A549 (cell line): Measurements from ENCODE around the gene NECTIN4. TPM values are rescaled to one million over a fixed set of nuclear protein-coding genes. Genes with fewer than 3 reads are reported as not detected.

Experiments used
- ATAC-seq, 2 experiments: fragments of 200-7000 bp in 1 of 2; fragments of >200 bp in 1 of 2; cut with Nextera tagmentation in 1 of 2; cut with Tn5 transposase in 1 of 2; 3 replicates each; pipeline versions ENCODE4 v1.8.0 to v1.9.1; 2018 to 2020; ENCODE audit warnings: mild to moderate bottlenecking in 1 of 2, moderate library complexity in 1 of 2
- CTCF ChIA-PET: fragments of 300-600 bp; sonication (Branson Sonifier 250); formaldehyde crosslinking; extraction: SDS; loops from one replicate; lab custom pipeline; 2021; ENCODE audit warnings: antibody characterized with exemption, inconsistent platforms; lab: Yijun Ruan, JAX
- POLR2A ChIA-PET: fragments of 350-600 bp; formaldehyde crosslinking; extraction: SDS; loops from one replicate; lab custom pipeline; 2021; ENCODE audit warnings: antibody characterized with exemption, inconsistent platforms; lab: Yijun Ruan, JAX
- DNase-seq, 2 experiments: peaks; one replicate each; pipeline versions ENCODE4 v3.0.0 to v3.0.0-alpha.2; 2011 to 2016; ENCODE audit warnings: low read depth in 1 of 2, low spot score in 1 of 2
- FAIRE-seq: peaks from 2 replicates; lab custom pipeline; 2011; peaks lifted over from hg19 to GRCh38; lab: Jason Lieb, UNC
- H3K27ac ChIP-seq, 2 experiments: fragments of >200 bp; sonication (Bioruptor Twin); formaldehyde crosslinking; 3 replicates each; pipeline ENCODE4 v1.5.1; 2016 to 2017
- H3K4me1 ChIP-seq: fragments of >200 bp; sonication (Bioruptor Twin); formaldehyde crosslinking; 3 replicates; pipeline ENCODE4 v1.6.1; 2016
- H3K4me2 ChIP-seq: fragments of >200 bp; sonication (Bioruptor Twin); formaldehyde crosslinking; 3 replicates; pipeline ENCODE4 v1.6.1; 2016
- H3K4me3 ChIP-seq: fragments of >200 bp; sonication (Bioruptor Twin); formaldehyde crosslinking; 3 replicates; pipeline ENCODE4 v1.5.1; 2016
- H3K9me3 ChIP-seq: fragments of >200 bp; sonication (Bioruptor Twin); formaldehyde crosslinking; 3 replicates; pipeline ENCODE4 v1.6.1; 2016
- ATOH8 ChIP-seq: fragments of 250-450 bp; sonication (Bioruptor Pico); IDR thresholded peaks from 2 replicates; pipeline ENCODE4 v1.5.0; 2020; ENCODE audit warnings: low read depth, mild to moderate bottlenecking, moderate library complexity
- CBX8 ChIP-seq: fragments of 200-600 bp; sonication (generic); IDR thresholded peaks from 2 replicates; pipeline ENCODE4 v1.6.1; 2016
- CHD4 ChIP-seq: fragments of 200-600 bp; sonication (generic); IDR thresholded peaks from 2 replicates; pipeline ENCODE4 v1.6.1; 2016; ENCODE audit warnings: antibody characterized with exemption, mild to moderate bottlenecking, borderline replicate concordance
- ELK1 ChIP-seq: fragments of 150-350 bp; IDR thresholded peaks from 2 replicates; pipeline ENCODE4 v1.6.1; 2014; ENCODE audit warnings: low read depth, mild to moderate bottlenecking, low read length
- ESRRA ChIP-seq: fragments of 150-350 bp; IDR thresholded peaks from 2 replicates; pipeline ENCODE4 v1.6.1; 2014; ENCODE audit warnings: mild to moderate bottlenecking, low read length, borderline replicate concordance
- FOSL2 ChIP-seq, 2 experiments: fragments of 450-650 bp in 1 of 2; fragments of >200 bp in 1 of 2; sonication (Bioruptor Twin) in 1 of 2; formaldehyde crosslinking; IDR thresholded peaks; 2 replicates each; pipeline versions ENCODE4 v1.5.0 to v1.6.1; 2016 to 2020; ENCODE audit warnings: mild to moderate bottlenecking in 1 of 2, moderate library complexity in 1 of 2
- FOXS1 ChIP-seq: fragments of 250-450 bp; sonication (Bioruptor Pico); IDR thresholded peaks from 2 replicates; pipeline ENCODE4 v1.5.0; 2020; ENCODE audit warnings: mild to moderate bottlenecking, moderate library complexity
- HES2 ChIP-seq: fragments of >200 bp; sonication (Bioruptor Twin); formaldehyde crosslinking; IDR thresholded peaks from 2 replicates; pipeline ENCODE4 v1.6.1; 2016
- HOXA7 ChIP-seq: fragments of 250-450 bp; sonication (Bioruptor Pico); IDR thresholded peaks from 2 replicates; pipeline ENCODE4 v1.5.0; 2020; ENCODE audit warnings: mild to moderate bottlenecking, moderate library complexity
- HOXB13 ChIP-seq: fragments of 250-450 bp; sonication (Bioruptor Pico); IDR thresholded peaks from 2 replicates; pipeline ENCODE4 v1.5.0; 2020; ENCODE audit warnings: low read depth, mild to moderate bottlenecking, moderate library complexity
- HOXB5 ChIP-seq: fragments of 250-450 bp; sonication (Bioruptor Pico); IDR thresholded peaks from 2 replicates; pipeline ENCODE4 v1.5.0; 2020; ENCODE audit warnings: mild to moderate bottlenecking, moderate library complexity
- NR3C1 ChIP-seq: fragments of >200 bp; sonication (Bioruptor Twin); formaldehyde crosslinking; IDR thresholded peaks from 3 replicates; pipeline ENCODE4 v1.6.1; 2017
- PHF8 ChIP-seq: fragments of 200-600 bp; sonication (generic); IDR thresholded peaks from 2 replicates; pipeline ENCODE4 v1.6.1; 2016; ENCODE audit warnings: low read depth, mild to moderate bottlenecking, antibody characterized with exemption, moderate library complexity, borderline replicate concordance
- POLR2A ChIP-seq: IDR thresholded peaks from 2 replicates; pipeline ENCODE4 v1.6.1; 2012; ENCODE audit warnings: mild to moderate bottlenecking, low read length
- RARB ChIP-seq: fragments of 250-450 bp; sonication (Bioruptor Pico); IDR thresholded peaks from 2 replicates; pipeline ENCODE4 v1.8.0; 2021; ENCODE audit warnings: mild to moderate bottlenecking, moderate library complexity
- REST ChIP-seq: fragments of 200-600 bp; sonication (generic); IDR thresholded peaks from 2 replicates; pipeline ENCODE4 v1.6.1; 2016; ENCODE audit warnings: antibody characterized with exemption, mild to moderate bottlenecking, moderate library complexity
- SREBF2 ChIP-seq: fragments of 450-650 bp; IDR thresholded peaks from 2 replicates; pipeline ENCODE4 v1.6.1; 2014; ENCODE audit warnings: mild to moderate bottlenecking, moderate library complexity
- TFCP2L1 ChIP-seq: fragments of 250-450 bp; sonication (Bioruptor Pico); IDR thresholded peaks from 2 replicates; pipeline ENCODE4 v1.5.0; 2021; ENCODE audit warnings: mild to moderate bottlenecking
- USF2 ChIP-seq: fragments of 450-650 bp; IDR thresholded peaks from 2 replicates; pipeline ENCODE4 v1.6.1; 2014; ENCODE audit warnings: antibody characterized with exemption
- ZFP36 ChIP-seq: fragments of 450-650 bp; IDR thresholded peaks from 2 replicates; pipeline ENCODE4 v1.6.1; 2014; ENCODE audit warnings: borderline replicate concordance; ENCODE audit not compliant: partially characterized antibody
- ZSCAN20 ChIP-seq: fragments of 250-450 bp; sonication (Bioruptor Pico); IDR thresholded peaks from 2 replicates; pipeline ENCODE4 v1.8.0; 2022; ENCODE audit warnings: mild to moderate bottlenecking, moderate library complexity
- WGBS: methylation state at CpG from one replicate; pipeline ENCODE4 v1.1.6; 2017; ENCODE audit errors: missing lambda C conversion rate; 5-methylcytosine and 5-hydroxymethylcytosine counted together
- polyA plus RNA-seq, 4 experiments: library from polyadenylated mRNA; depleted of rRNA in 3 of 4; stranded (reverse); fragments of >200 nt; fragmentation: RNase III in 1 of 4; extraction: RNeasy Plus Mini Kit Qiagen cat#74134 plus additional on column Dnase treatment in 1 of 4; gene quantifications; 2 replicates in 3 of 4; 3 replicates in 1 of 4; pipeline ENCODE4 v1.2.3, GENCODE V29; 2011 to 2017

Gene NECTIN4
- polyA plus RNA-seq, 2 of the 4 experiments (the other 2 are of a cell fraction), result 1.5 to 4.3 TPM

- ATAC-seq (no peak), DNase-seq (no peak), FAIRE-seq (no peak)
- ChIA-PET CTCF (interaction anchor here (0.9 to 1.7 kb wide), 6 partner anchors 10 to 67 kb away, joined by 3 to 8 read pairs (median 4); partner anchors contain the start of gene KLHDC9), POLR2A (no interaction called here)
- H3K9me3 ChIP-seq, result peaks cover 5% of the 10 kb centered on the region; the same call in 2 of the 3 replicates
- no peaks in the 10 kb centered on the region for H3K4me1 ChIP-seq
- H3K27ac ChIP-seq, result no peak overlapping the region
- WGBS, result 52% methylated on average over 7 of the region's 7 CpGs
- no peak overlapping the region for H3K4me2 ChIP-seq
- H3K4me3 ChIP-seq, result no peak overlapping the region
- TF ChIP-seq RARB (CRISPR knock-in tag), result no peak
- TF ChIP-seq ESRRA, result no peak
Observed at GRCh38 chr1:161054805-161055204, 34.6 kb downstream of the NECTIN4 start.

- POLR2A ChIA-PET, result no interaction called here
Observed at GRCh38 chr1:161054232-161054631, 35.1 kb downstream of the NECTIN4 start.

GRCh38 chr1:161052899-161053298 lies 36.5 kb downstream of the NECTIN4 start:
- no peak overlapping the region for H3K27ac ChIP-seq
- no peak for DNase-seq
- TF ChIP-seq ZFP36 (no peak), REST (no peak), CBX8 (no peak), NR3C1 (no peak), FOXS1 (CRISPR knock-in tag) (no peak), POLR2A (no peak), SREBF2 (no peak), ELK1 (no peak), HOXB13 (CRISPR knock-in tag) (no peak), HES2 (no peak), HOXB5 (CRISPR knock-in tag) (no peak), PHF8 (no peak), ATOH8 (no peak), CHD4 (no peak), HOXA7 (CRISPR knock-in tag) (no peak)
- H3K4me1 ChIP-seq, result no peaks in the 10 kb centered on the region
- POLR2A ChIA-PET, result no interaction called here
- ATAC-seq, result peak; percentile 28 to 30; a peak in 3 of 6 replicates
- WGBS, result 42% methylated on average over 3 of the region's 3 CpGs
- CTCF ChIA-PET, result interaction anchor here (0.6 to 1.3 kb wide), 2 partner anchors 40 to 233 kb away, joined by 3 read pairs; no protein-coding TSS in a partner anchor
- peaks cover 22% of the 10 kb centered on the region; the same call in 2 of the 3 replicates for H3K9me3 ChIP-seq
- no peak overlapping the region for H3K4me2 ChIP-seq
- no peak overlapping the region for H3K4me3 ChIP-seq
- no peak for FAIRE-seq

More at GRCh38 chr1:161054232-161054631, 35.1 kb downstream of the NECTIN4 start:
- no peak; a peak in 1 of 6 replicates for ATAC-seq
- Histone ChIP-seq H3K4me2 (no peak overlapping the region), H3K4me3 (no peak overlapping the region), H3K27ac (no peak overlapping the region), H3K4me1 (no peaks in the 10 kb centered on the region), H3K9me3 (peaks cover 10% of the 10 kb centered on the region; the same call in 2 of the 3 replicates)
- CTCF ChIA-PET, result interaction anchor here (0.9 to 1.7 kb wide), 3 partner anchors 13 to 66 kb away, joined by 3 to 8 read pairs (median 4); no protein-coding TSS in a partner anchor
- TF ChIP-seq ZSCAN20 (CRISPR knock-in tag) (no peak), FOSL2 (IDR thresholded peaks at IDR 0.05) (no peak), FOSL2 (CRISPR knock-in tag; IDR thresholded peaks at IDR 0.05) (no peak), USF2 (no peak), TFCP2L1 (no peak)
- FAIRE-seq, result no peak
- no peak for DNase-seq
- 54% methylated on average over 2 of the region's 4 CpGs for WGBS
